Neural cell (in vitro differentiated cells): ENCODE data around the gene CNR2. TPM values are rescaled to one million over a fixed set of nuclear protein-coding genes. Genes with fewer than 3 reads are reported as not detected.
A peak's percentile ranks its signal among the peaks of the same experiment; 100 is the strongest.

Experiments
- H2AFZ ChIP-seq: fragments of 200-600, 300-800 bp; sonication (generic), shearing (Covaris generic); 2 replicates; pipeline ENCODE4 v1.6.0; 2014; ENCODE audit warnings: low read depth, mild to moderate bottlenecking, antibody characterized with exemption, low read length, moderate library complexity
- H3F3A ChIP-seq: fragments of 200-600 bp; shearing (Covaris generic); 2 replicates; pipeline ENCODE4 v1.6.1; 2016; ENCODE audit warnings: mild to moderate bottlenecking, moderate library complexity, mixed read lengths, antibody characterized with exemption, low read length; ENCODE audit not compliant: insufficient read depth, poor library complexity, severe bottlenecking
- H3K27ac ChIP-seq: fragments of 200-600, 300-800 bp; sonication (generic), shearing (Covaris generic); 2 replicates; pipeline ENCODE4 v1.5.1; 2014; ENCODE audit warnings: mild to moderate bottlenecking, low read length, moderate library complexity
- H3K27me3 ChIP-seq: fragments of 300-800, 200-600 bp; sonication (generic), shearing (Covaris generic); 2 replicates; pipeline ENCODE4 v1.6.0; 2014; ENCODE audit warnings: mild to moderate bottlenecking, low read depth, low read length, moderate library complexity; ENCODE audit not compliant: insufficient read depth
- H3K36me3 ChIP-seq: fragments of 300-800, 200-600 bp; sonication (generic), shearing (Covaris generic); 2 replicates; pipeline ENCODE4 v1.5.1; 2014; ENCODE audit warnings: mild to moderate bottlenecking, antibody characterized with exemption, low read length, moderate library complexity; ENCODE audit not compliant: insufficient read depth
- H3K4me2 ChIP-seq: fragments of 300-800, 200-600 bp; sonication (generic), shearing (Covaris generic); 2 replicates; pipeline ENCODE4 v1.6.0; 2014; ENCODE audit warnings: mild to moderate bottlenecking, low read length
- H3K4me3 ChIP-seq: fragments of 300-800, 200-600 bp; sonication (generic), shearing (Covaris generic); 2 replicates; pipeline ENCODE4 v1.5.1; 2014; ENCODE audit warnings: mild to moderate bottlenecking, low read length, moderate library complexity
- H3K79me2 ChIP-seq: fragments of 200-600 bp; shearing (Covaris generic); replicated peaks from 2 replicates; pipeline ENCODE4 v1.6.0; 2014; ENCODE audit warnings: mild to moderate bottlenecking, low read length, moderate library complexity; ENCODE audit not compliant: insufficient read depth
- H3K9ac ChIP-seq: fragments of 300-800, 200-600 bp; sonication (generic), shearing (Covaris generic); 2 replicates; pipeline ENCODE4 v1.6.1; 2016; ENCODE audit warnings: mild to moderate bottlenecking, low read length, mixed read lengths
- H3K9me2 ChIP-seq: fragments of 200-600 bp; shearing (Covaris generic); 2 replicates; pipeline ENCODE4 v1.6.1; 2016; ENCODE audit warnings: mild to moderate bottlenecking, low read length, mixed read lengths; ENCODE audit not compliant: insufficient read depth
- H3K9me3 ChIP-seq: fragments of 200-600, 300-800 bp; sonication (generic), shearing (Covaris generic); 2 replicates; pipeline ENCODE4 v1.6.1; 2016; ENCODE audit warnings: mild to moderate bottlenecking, mixed run types, low read length, moderate library complexity, mixed read lengths
- H4K20me1 ChIP-seq: fragments of 200-600 bp; shearing (Covaris generic); 2 replicates; pipeline ENCODE4 v1.6.1; 2016; ENCODE audit warnings: mild to moderate bottlenecking, mixed run types; ENCODE audit not compliant: insufficient read depth
- CTCF ChIP-seq: fragments of 450-650 bp; IDR thresholded peaks from 2 replicates; pipeline ENCODE4 v1.5.1; 2014; ENCODE audit warnings: antibody characterized with exemption, mild to moderate bottlenecking, moderate library complexity; ENCODE audit not compliant: poor library complexity, severe bottlenecking
- EP300 ChIP-seq: fragments of 450-650 bp; conservative IDR thresholded peaks from 2 replicates; pipeline ENCODE4 v1.6.1; 2014; ENCODE audit warnings: antibody characterized with exemption, mild to moderate bottlenecking, moderate library complexity; ENCODE audit not compliant: poor library complexity, severe bottlenecking
- EZH2 ChIP-seq: fragments of 200-600, 300-800 bp; shearing (Covaris generic), sonication (generic); IDR thresholded peaks from 2 replicates; pipeline ENCODE4 v1.6.1; 2014; ENCODE audit warnings: antibody characterized with exemption, low read length, borderline replicate concordance, mild to moderate bottlenecking; ENCODE audit not compliant: insufficient read depth, poor library complexity, severe bottlenecking
- MXI1 ChIP-seq: fragments of 450-650 bp; conservative IDR thresholded peaks from 2 replicates; pipeline ENCODE4 v1.6.1; 2014; ENCODE audit warnings: antibody characterized with exemption, mild to moderate bottlenecking; ENCODE audit not compliant: poor library complexity, severe bottlenecking
- POLR2AphosphoS5 ChIP-seq: IDR thresholded peaks from 2 replicates; pipeline ENCODE4 v1.6.1; 2012
- RAD21 ChIP-seq: fragments of 450-650 bp; conservative IDR thresholded peaks from 2 replicates; pipeline ENCODE4 v1.6.1; 2014; ENCODE audit warnings: antibody characterized with exemption, mild to moderate bottlenecking, moderate library complexity
- REST ChIP-seq: IDR thresholded peaks from 2 replicates; pipeline ENCODE4 v1.6.1; 2012; ENCODE audit warnings: borderline replicate concordance
- SMC3 ChIP-seq: fragments of 450-650 bp; conservative IDR thresholded peaks from 2 replicates; pipeline ENCODE4 v1.6.1; 2014; ENCODE audit warnings: antibody characterized with exemption, mild to moderate bottlenecking, moderate library complexity; ENCODE audit not compliant: poor library complexity
- TAF1 ChIP-seq: IDR thresholded peaks from 2 replicates; pipeline ENCODE4 v1.6.1; 2012; ENCODE audit warnings: low read depth
- polyA plus RNA-seq: library from polyadenylated mRNA; depleted of rRNA; stranded (reverse); fragments of >200 nt; gene quantifications from 2 replicates; pipeline ENCODE4 v1.2.3, GENCODE V29; 2014

Gene CNR2
- polyA plus RNA-seq, 1 donor from 2014 or later = not detected

GRCh38 chr1:23922321-23922943 lies 9.3 kb upstream of the CNR2 start:
- H3K9me3 ChIP-seq = no peaks in the 10 kb centered on the region
- no peak overlapping the region for H3K27ac ChIP-seq
- H2AFZ ChIP-seq = no peak overlapping the region
- no peaks in the 10 kb centered on the region for H3K79me2 ChIP-seq
- H4K20me1 ChIP-seq = no peaks in the 10 kb centered on the region
- H3K9me2 ChIP-seq = no peaks in the 10 kb centered on the region
- TF ChIP-seq TAF1 (no peak), SMC3 (no peak), EZH2 (no peak), RAD21 (no peak), MXI1 (no peak), POLR2AphosphoS5 (no peak), REST (no peak), CTCF (no peak), EP300 (no peak)
- no peak overlapping the region for H3K4me2 ChIP-seq
- no peaks in the 10 kb centered on the region for H3F3A ChIP-seq
- H3K36me3 ChIP-seq = no peaks in the 10 kb centered on the region
- H3K4me3 ChIP-seq = no peak overlapping the region
- H3K27me3 ChIP-seq = no peaks in the 10 kb centered on the region
- no peak overlapping the region for H3K9ac ChIP-seq

- Histone ChIP-seq H3K9me3 (no peaks in the 10 kb centered on the region), H3K27ac (no peak overlapping the region), H4K20me1 (no peaks in the 10 kb centered on the region), H3F3A (no peaks in the 10 kb centered on the region), H3K4me2 (no peak overlapping the region), H3K36me3 (no peaks in the 10 kb centered on the region), H3K9ac (no peak overlapping the region), H3K27me3 (no peaks in the 10 kb centered on the region), H3K79me2 (no peaks in the 10 kb centered on the region), H3K4me3 (no peak overlapping the region), H2AFZ (no peak overlapping the region), H3K9me2 (no peaks in the 10 kb centered on the region)
- TF ChIP-seq TAF1 (no peak), RAD21 (peak; percentile 35), CTCF (peak; percentile 35), SMC3 (no peak)
Measured at GRCh38 chr1:23916209-23917131, 3.3 kb upstream of the CNR2 start.
